ENCODE results near the gene CHST11. TPM values are rescaled to one million over a fixed set of nuclear protein-coding genes. Genes with fewer than 3 reads are reported as not detected.

The CHST11 gene
- total RNA-seq, 1 donor from 2014 or later: 44.3 TPM

DNA sequence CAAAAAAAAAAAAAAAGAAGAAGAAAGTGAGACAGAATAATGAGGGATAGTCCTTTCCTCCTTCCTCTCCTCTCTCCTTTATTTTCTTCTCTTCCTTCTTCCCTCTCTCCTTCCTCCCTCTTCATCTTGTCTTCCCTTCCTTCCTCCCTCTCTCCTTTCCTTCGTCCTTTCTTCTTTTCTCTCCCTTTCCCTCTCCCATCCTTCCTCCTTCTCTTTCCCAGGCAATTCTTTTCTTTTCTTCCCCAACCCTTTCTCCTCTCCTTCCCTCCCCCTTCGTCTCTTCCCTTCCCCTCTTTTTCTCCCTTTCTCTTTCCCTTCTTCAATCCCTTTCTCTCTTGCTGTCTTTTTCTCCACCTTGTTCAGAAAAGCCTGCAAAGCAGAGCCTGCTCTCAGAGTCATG lies 3.6 kb upstream of the CHST11 start:
- DNase-seq (ENCODE audit: low read depth): no peak
- TF ChIP-seq, protein P1, sequence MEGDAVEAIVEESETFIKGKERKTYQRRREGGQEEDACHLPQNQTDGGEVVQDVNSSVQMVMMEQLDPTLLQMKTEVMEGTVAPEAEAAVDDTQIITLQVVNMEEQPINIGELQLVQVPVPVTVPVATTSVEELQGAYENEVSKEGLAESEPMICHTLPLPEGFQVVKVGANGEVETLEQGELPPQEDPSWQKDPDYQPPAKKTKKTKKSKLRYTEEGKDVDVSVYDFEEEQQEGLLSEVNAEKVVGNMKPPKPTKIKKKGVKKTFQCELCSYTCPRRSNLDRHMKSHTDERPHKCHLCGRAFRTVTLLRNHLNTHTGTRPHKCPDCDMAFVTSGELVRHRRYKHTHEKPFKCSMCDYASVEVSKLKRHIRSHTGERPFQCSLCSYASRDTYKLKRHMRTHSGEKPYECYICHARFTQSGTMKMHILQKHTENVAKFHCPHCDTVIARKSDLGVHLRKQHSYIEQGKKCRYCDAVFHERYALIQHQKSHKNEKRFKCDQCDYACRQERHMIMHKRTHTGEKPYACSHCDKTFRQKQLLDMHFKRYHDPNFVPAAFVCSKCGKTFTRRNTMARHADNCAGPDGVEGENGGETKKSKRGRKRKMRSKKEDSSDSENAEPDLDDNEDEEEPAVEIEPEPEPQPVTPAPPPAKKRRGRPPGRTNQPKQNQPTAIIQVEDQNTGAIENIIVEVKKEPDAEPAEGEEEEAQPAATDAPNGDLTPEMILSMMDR (conservative IDR thresholded peaks at IDR 0.05; ENCODE audit: low read depth, low read length): no peak
- H3K4me3 ChIP-seq (ENCODE audit: low read depth, low read length): no peak overlapping the region

DNA sequence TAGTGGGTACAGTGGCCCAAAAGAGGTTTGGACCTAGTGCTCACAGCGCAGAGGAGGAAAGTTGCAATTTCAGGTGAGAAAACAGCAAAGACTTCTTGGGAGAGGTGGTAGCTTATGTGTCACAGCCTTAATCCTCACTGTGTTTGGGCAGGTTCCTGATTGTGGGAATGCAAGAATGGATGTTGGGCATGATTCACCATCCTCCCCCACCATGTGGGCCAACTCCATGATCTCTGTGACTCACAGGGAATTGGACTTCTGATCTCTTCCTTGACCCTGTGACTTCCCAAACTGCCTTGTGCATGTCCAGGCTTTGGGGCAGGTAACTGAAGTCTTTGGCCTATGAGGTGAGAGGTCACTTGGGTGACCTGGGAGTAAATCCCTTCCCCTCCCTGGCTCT lies 1.8 kb upstream of the CHST11 start:
- no peak overlapping the region for H3K4me3 ChIP-seq (ENCODE audit: low read depth, low read length)
- TF ChIP-seq, protein P1 (conservative IDR thresholded peaks at IDR 0.05; ENCODE audit: low read depth, low read length): no peak
- DNase-seq (ENCODE audit: low read depth): peak; percentile 59

DNA sequence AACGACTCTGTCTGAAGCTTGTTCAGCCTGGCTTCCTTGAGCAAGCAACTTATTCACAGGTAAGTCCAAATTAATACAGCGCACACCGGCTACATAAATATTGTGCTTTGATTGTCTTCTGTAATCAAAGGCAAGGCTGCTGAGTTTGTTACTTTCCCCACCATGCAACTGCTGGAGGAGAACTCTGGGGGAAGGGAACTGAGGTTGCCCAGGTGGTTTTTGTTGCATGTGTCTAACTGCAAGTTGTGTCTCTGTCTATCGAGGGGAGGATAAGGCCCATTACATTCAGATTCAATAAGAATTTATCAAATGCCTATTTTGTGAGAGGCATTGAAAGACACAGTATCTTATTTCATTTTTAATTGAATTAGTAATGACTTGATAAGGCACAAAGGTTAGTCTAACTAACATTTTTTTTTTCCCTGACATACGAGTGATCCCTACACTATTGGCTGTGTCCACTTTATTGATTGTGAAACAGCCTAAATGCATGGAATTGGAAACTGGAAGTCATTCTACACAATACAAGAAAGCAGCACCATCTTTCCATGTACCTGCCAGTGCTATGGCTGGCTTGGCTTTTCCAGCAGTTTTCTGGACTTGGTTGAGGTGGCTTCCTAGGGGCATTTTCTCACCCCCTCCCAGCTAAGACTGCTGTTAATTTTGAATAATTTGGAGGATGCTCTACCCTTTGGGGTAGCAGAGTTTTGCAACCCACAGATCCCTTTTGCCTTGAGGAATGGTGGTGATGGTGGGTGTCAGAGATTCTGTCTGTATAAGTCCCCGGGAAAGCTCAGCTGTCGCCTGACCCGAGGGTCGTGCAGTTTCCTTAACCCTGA lies 951 bp upstream of the CHST11 start:
- TF ChIP-seq, protein P1 (conservative IDR thresholded peaks at IDR 0.05; ENCODE audit: low read depth, low read length): no peak
- DNase-seq (ENCODE audit: low read depth): no peak

DNA sequence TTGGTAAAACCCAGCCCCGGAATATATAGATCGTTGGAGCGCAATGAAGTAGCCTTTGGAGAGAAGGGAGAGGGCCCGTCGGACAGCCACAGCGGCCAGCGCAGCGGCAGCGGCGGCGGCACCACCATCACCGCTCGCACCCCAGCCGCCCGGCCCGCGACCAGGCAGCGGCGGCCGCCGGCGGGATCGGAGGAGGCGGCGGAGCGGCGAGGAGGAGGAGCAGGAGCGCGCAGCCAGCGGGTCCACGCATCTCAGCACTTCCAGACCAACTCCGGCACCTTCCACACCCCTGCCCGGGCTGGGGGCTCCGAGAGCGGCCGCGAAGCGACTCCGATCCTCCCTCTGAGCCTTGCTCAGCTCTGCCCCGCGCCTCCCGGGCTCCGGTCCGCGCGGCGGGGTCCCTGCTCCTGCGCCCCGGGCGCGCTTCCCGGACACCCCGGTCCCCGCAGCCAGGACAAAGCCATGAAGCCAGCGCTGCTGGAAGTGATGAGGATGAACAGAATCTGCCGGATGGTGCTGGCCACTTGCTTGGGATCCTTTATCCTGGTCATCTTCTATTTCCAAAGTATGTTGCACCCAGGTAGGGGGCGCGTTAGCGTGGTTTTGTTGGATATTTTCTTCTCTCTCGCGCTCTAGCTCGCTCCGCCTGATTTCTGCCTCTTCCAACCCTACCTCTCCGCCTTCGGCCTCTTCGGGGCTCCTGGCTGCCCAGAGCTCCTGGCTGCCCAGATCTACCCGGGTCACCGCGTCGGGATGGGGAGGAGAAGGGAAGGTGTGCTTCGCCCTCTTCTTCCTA lies 400 bp downstream of the CHST11 start:
- H3K4me3 ChIP-seq (ENCODE audit: low read depth, low read length): peak overlapping the region; percentile 95
- no peak for DNase-seq (ENCODE audit: low read depth)
- TF ChIP-seq, protein P1 (conservative IDR thresholded peaks at IDR 0.05; ENCODE audit: low read depth, low read length): peak; percentile 56

More for the DNA sequence above, 951 bp upstream of the CHST11 start:
- peak overlapping the region; percentile 95 for H3K4me3 ChIP-seq (ENCODE audit: low read depth, low read length)

DNA sequence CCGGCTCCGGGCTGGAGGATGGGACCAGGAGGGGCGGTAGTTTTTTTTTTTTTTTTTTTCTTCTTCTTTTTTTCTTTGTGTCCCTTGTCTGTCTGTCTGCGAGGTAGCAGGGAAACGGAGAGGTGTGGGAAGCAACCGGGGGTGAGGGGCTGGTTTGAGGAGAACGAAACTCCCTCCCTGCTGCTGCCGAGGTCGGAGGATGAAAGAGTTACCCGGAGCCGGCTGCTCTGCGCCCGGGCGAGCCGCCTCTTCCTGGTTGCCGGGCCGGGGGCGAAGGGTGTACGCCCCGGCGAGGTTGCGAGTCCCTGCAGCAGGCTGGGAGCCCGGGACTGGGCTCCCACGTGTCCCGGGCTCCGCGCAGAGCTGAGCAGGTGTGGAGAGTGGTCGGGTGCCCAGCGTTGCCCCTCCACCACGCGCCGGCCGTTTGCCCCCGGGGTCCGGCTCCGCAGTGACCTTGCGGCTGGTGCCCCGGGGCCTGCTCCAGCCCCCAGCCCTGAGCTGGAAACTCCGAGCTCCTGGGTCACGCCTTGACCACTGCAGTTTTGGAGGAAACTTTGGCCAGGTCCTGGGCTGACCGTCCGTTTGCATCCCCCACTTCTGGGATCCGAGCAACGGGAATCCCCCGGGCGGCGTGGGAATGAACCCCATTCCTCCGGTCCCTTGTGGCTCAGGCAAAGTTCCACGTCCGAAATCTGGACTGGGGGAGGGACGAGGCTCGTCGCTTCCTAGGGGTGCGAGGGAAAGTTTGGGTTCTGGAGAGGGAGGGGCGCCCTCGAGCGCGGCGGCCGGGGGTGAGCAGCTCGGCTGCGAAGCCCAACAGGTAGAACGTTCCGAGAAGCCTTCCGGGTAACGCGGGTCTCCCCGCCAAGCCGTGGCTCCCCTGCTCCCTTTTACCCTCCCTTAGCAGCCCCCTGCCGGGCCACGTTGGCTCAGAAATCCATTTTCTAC lies 1.3 kb downstream of the CHST11 start:
- no peak for DNase-seq (ENCODE audit: low read depth)
- TF ChIP-seq, protein P1 (conservative IDR thresholded peaks at IDR 0.05; ENCODE audit: low read depth, low read length): peak; percentile 20

DNA sequence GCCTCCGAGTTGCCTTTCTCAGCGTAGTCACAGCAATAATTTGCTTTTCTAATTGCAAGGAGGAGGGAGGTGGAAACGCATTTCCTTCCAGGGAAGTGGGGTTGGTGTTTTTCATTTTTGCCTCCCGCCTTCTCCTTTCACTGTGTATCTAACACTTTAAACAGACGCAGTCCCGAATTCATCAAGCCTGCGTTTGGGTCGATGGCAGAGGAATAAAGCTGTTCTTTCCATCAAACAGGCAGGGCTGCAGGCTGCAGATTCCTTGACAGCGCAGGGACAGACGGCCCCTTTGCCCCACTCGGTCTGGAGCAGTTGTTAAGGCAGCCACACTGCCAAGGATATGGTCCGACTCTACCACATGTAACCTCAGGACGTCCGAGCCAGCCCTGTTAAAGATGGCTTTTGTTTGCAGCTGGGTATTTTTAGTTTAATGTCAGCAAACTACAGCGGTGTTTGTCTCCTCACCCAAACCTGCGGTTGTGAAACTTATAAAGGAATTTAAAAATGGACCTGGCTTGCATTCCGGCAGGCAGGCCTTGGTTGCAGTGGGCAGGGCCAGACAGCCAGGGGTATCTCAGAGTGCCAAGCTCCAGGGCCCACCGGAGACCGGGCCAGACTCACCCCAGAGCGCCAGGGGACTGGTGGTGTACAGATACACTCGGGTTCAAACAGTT lies 2.1 kb downstream of the CHST11 start:
- DNase-seq (ENCODE audit: low read depth): no peak
- H3K4me3 ChIP-seq (ENCODE audit: low read depth, low read length): peak overlapping the region; percentile 95
- TF ChIP-seq, protein P1 (conservative IDR thresholded peaks at IDR 0.05; ENCODE audit: low read depth, low read length): no peak

More for the DNA sequence above, 1.3 kb downstream of the CHST11 start:
- peak overlapping the region; percentile 95 for H3K4me3 ChIP-seq (ENCODE audit: low read depth, low read length)
